ENCODE results near the gene FBL. TPM values are rescaled to one million over a fixed set of nuclear protein-coding genes. Genes with fewer than 3 reads are reported as not detected.

The FBL gene
- total and polyA plus RNA-seq, 2 of the 13 experiments (the other 11 are each of a cell fraction or from before 2014, with no cell fraction given): 153 to 468 TPM

GRCh38 chr19:39864118-39864517 lies 17.9 kb upstream of the FBL start:
- CTCF ChIA-PET (ENCODE audit: low intra/inter-chr PET ratio, low total read pairs): no interaction called here
- in situ Hi-C loops (cut with HindIII; ENCODE audit: extremely low pct_ligation_motif_present, low pct_unique_long_range_greater_than_20kb): no loop called here

GRCh38 chr19:39858541-39858940 lies 12.4 kb upstream of the FBL start:
- in situ Hi-C loops (cut with HindIII; ENCODE audit: extremely low pct_ligation_motif_present, low pct_unique_long_range_greater_than_20kb) (no loop called here), intact Hi-C loops (cut with micrococcal nuclease; ENCODE audit: unreplicated experiment) (no loop called here)
- H2AFZ ChIP-seq (ENCODE audit: low read length): no peak overlapping the region
- POLR2A ChIA-PET: no interaction called here
- no peaks in the 10 kb centered on the region for H3K36me3 ChIP-seq (replicated peaks in 1 of 2; ENCODE audit: control insufficient read depth in 1 of 2, insufficient read depth in 2 of 2, low read length in 2 of 2)
- no peaks in the 10 kb centered on the region for H3K79me2 ChIP-seq (ENCODE audit: insufficient read depth, low read length)
- CTCF ChIA-PET (ENCODE audit: low intra/inter-chr PET ratio, low total read pairs): no interaction called here
- FAIRE-seq (no peak), DNase-seq (ENCODE audit: low spot score) (peak; percentile 35), ATAC-seq (peak; percentile 71)
- peak overlapping the region; percentile 32; the same call in 1 of the 2 replicates for H3K4me2 ChIP-seq (ENCODE audit: low read depth, low read length)
- no TSS peak for BruUV-seq (replicated peaks)
- H3K4me1 ChIP-seq (ENCODE audit: insufficient read depth, low read length): no peaks in the 10 kb centered on the region
- H3K9me3 ChIP-seq (ENCODE audit: low read length): no peaks in the 10 kb centered on the region
- no peaks in the 10 kb centered on the region for H4K20me1 ChIP-seq (ENCODE audit: insufficient read depth, low read length)
- H3K27ac ChIP-seq (ENCODE audit: extremely low read length, insufficient read depth, low read length): no peak overlapping the region
- no peak overlapping the region for H3K4me3 ChIP-seq (replicated peaks in 1 of 3; ENCODE audit: insufficient read depth in 1 of 3, low read depth in 2 of 3, low read length in 3 of 3)
- no peaks in the 10 kb centered on the region for H3K27me3 ChIP-seq (ENCODE audit: control insufficient read depth in 1 of 2, insufficient read depth in 2 of 2, low read length in 2 of 2)
- WGBS (ENCODE audit: low lambda C conversion rate): 56% methylated on average over 8 of the region's 11 CpGs
- H3K9ac ChIP-seq (ENCODE audit: insufficient read depth, low read depth, low read length): no peak overlapping the region
- TF ChIP-seq NFYC (CRISPR knock-in tag; IDR thresholded peaks at IDR 0.05) (peak; percentile 56; the same call in 1 of the 2 replicates), MTF2 (CRISPR knock-in tag; IDR thresholded peaks at IDR 0.05; ENCODE audit: borderline replicate concordance) (no peak), ZFP1 (CRISPR knock-in tag; IDR thresholded peaks at IDR 0.05) (no peak), AGO2 (optimal IDR thresholded peaks at IDR 0.05; ENCODE audit: low read depth, low read length) (no peak), BCL6 (CRISPR knock-in tag; IDR thresholded peaks at IDR 0.05) (no peak), ZNF331 (CRISPR knock-in tag; IDR thresholded peaks at IDR 0.05) (no peak), FOXJ3 (CRISPR knock-in tag; IDR thresholded peaks at IDR 0.05; ENCODE audit: borderline replicate concordance) (no peak), ZNF557 (CRISPR knock-in tag; IDR thresholded peaks at IDR 0.05) (no peak), ZSCAN9 (CRISPR knock-in tag; IDR thresholded peaks at IDR 0.05; ENCODE audit: borderline replicate concordance) (no peak), ZNF710 (CRISPR knock-in tag; IDR thresholded peaks at IDR 0.05; ENCODE audit: borderline replicate concordance) (no peak), MAZ (IDR thresholded peaks at IDR 0.05; ENCODE audit: borderline replicate concordance, low read depth, low read length) (no peak), MAZ (CRISPR knock-in tag; IDR thresholded peaks at IDR 0.05; ENCODE audit: low read depth) (no peak)

More at GRCh38 chr19:39864118-39864517, 17.9 kb upstream of the FBL start:
- H3K79me2 ChIP-seq (ENCODE audit: insufficient read depth, low read length): no peaks in the 10 kb centered on the region
- 57% methylated on average over 2 of the region's 2 CpGs for WGBS (ENCODE audit: low lambda C conversion rate)
- H3K9ac ChIP-seq (ENCODE audit: insufficient read depth, low read depth, low read length): no peak overlapping the region
- H3K27ac ChIP-seq (ENCODE audit: extremely low read length, insufficient read depth, low read length): no peak overlapping the region
- FAIRE-seq (no peak), ATAC-seq (no peak), DNase-seq (ENCODE audit: low spot score) (no peak)
- H3K36me3 ChIP-seq (replicated peaks in 1 of 2; ENCODE audit: control insufficient read depth in 1 of 2, insufficient read depth in 2 of 2, low read length in 2 of 2): peaks cover 2 to 11% of the 10 kb centered on the region in 2 experiments; a peak in 1 of 5 replicates
- H4K20me1 ChIP-seq (ENCODE audit: insufficient read depth, low read length): no peaks in the 10 kb centered on the region
- H3K4me2 ChIP-seq (ENCODE audit: low read depth, low read length): no peak overlapping the region
- H3K4me1 ChIP-seq (ENCODE audit: insufficient read depth, low read length): no peaks in the 10 kb centered on the region
- no peaks in the 10 kb centered on the region for H3K27me3 ChIP-seq (ENCODE audit: control insufficient read depth in 1 of 2, insufficient read depth in 2 of 2, low read length in 2 of 2)
- TF ChIP-seq SCMH1 (CRISPR knock-in tag; IDR thresholded peaks at IDR 0.05; ENCODE audit: borderline replicate concordance): no peak
- TF ChIP-seq RARA (CRISPR knock-in tag; IDR thresholded peaks at IDR 0.05): no peak
- no peak for TF ChIP-seq MIER2 (CRISPR knock-in tag; IDR thresholded peaks at IDR 0.05)
- no peak for TF ChIP-seq NCOA1 (CRISPR knock-in tag; IDR thresholded peaks at IDR 0.05)
- TF ChIP-seq ZBTB38 (CRISPR knock-in tag; IDR thresholded peaks at IDR 0.05): no peak
- no peak for TF ChIP-seq FOXO4 (CRISPR knock-in tag; conservative IDR thresholded peaks at IDR 0.05)
- no peak for TF ChIP-seq MED13 (CRISPR knock-in tag; IDR thresholded peaks at IDR 0.05)
- no peak for TF ChIP-seq SOX6 (IDR thresholded peaks at IDR 0.05)
- TF ChIP-seq SOX6 (CRISPR knock-in tag; IDR thresholded peaks at IDR 0.05): no peak
- no peak for TF ChIP-seq ZNF546 (CRISPR knock-in tag; conservative IDR thresholded peaks at IDR 0.05)
- no peak overlapping the region for H2AFZ ChIP-seq (ENCODE audit: low read length)
- no TSS peak for BruUV-seq (replicated peaks)
- H3K9me3 ChIP-seq (ENCODE audit: low read length): no peaks in the 10 kb centered on the region
- POLR2A ChIA-PET: no interaction called here
- intact Hi-C loops (cut with micrococcal nuclease; ENCODE audit: unreplicated experiment): no loop called here
- no peak overlapping the region for H3K4me3 ChIP-seq (replicated peaks in 1 of 3; ENCODE audit: insufficient read depth in 1 of 3, low read depth in 2 of 3, low read length in 3 of 3)
